Fibroblast of lung (primary cell): ENCODE measurements around the gene TPRG1L.

Experiments used
- CTCF ChIP-seq, 2 donors: IDR thresholded peaks in 1 of 2; conservative IDR thresholded peaks in 1 of 2; 1 replicate in 1 of 2; 2 replicates in 1 of 2; pipeline ENCODE4 v1.5.1; 2011 to 2012; ENCODE audit warnings: low read length in 2 of 2, control low read depth in 1 of 2, inconsistent platforms in 1 of 2, low read depth in 1 of 2, mild to moderate bottlenecking in 1 of 2
- EZH2 ChIP-seq: IDR thresholded peaks from 2 replicates; pipeline ENCODE4 v1.5.1; 2012; ENCODE audit warnings: low read length, control low read depth, mild to moderate bottlenecking; ENCODE audit errors: missing control alignments

GRCh38 chr1:3663999-3664699, 39.3 kb downstream of the TPRG1L start:
- TF ChIP-seq CTCF (conservative IDR thresholded peaks at IDR 0.05 in 1 of 2, IDR thresholded peaks at IDR 0.05 in 1 of 2; ENCODE audit: low read depth in 1 of 2, low read length in 2 of 2) = no peak
- TF ChIP-seq EZH2 = no peak
